Measurements from ENCODE around the gene MAPRE3. TPM values are rescaled to one million over a fixed set of nuclear protein-coding genes. Genes with fewer than 3 reads are reported as not detected.
A peak's percentile ranks its signal among the peaks of the same experiment; 100 is the strongest.

MAPRE3 gene
- total RNA-seq, 2 experiments from 2014 or later: 2.7 TPM

- CTCF ChIA-PET: no interaction called here
- DNase-seq: no peak
- no peaks in the 10 kb centered on the region for H3K9me3 Mint-ChIP-seq
- no peak overlapping the region for H3K27ac Mint-ChIP-seq
- POLR2A ChIA-PET: interaction anchor here (1.6 to 5.8 kb wide), 2 partner anchors 9 kb away, joined by 3 to 27 read pairs; partner anchors contain the start of gene TMEM214
- peaks cover 60% of the 10 kb centered on the region for H3K36me3 Mint-ChIP-seq (ENCODE audit: low read depth)
- peaks cover 11% of the 10 kb centered on the region for H3K4me1 Mint-ChIP-seq
- no peak overlapping the region for H3K4me3 Mint-ChIP-seq
- H3K27me3 Mint-ChIP-seq: no peaks in the 10 kb centered on the region
Observed at GRCh38 chr2:27042159-27042661, 71.8 kb downstream of the MAPRE3 start.

DNA sequence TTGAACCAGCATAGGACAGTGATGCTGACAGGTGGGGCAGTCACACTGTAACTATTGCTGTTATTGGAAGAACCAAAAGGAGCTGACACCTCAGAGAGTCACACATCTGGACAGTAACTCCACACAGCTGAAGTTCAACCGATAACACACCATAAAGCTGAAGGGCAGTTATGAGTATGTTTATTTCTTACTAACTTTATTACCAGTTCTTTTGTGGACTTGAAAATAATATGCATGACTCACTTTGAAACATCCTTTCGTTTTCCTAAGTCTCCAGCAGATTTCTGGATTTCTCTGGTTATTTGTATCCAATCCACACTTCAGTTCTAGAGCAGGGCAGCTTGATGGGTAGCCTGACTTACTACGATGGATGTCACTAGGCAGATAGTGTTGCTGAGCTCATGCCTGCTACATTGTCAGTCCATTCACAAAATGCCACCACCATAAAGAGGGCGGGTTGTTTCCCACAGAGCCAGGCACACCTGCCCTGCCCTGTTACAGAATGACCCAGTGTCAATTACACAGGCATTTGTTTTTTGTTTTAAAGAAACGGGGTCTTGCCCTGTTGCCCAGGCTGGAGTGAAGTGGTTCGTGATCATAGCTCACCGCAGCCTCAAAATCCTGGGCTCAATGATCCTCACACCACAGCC is 72.7 kb downstream of the MAPRE3 start:
- Mint-ChIP-seq H3K27ac (no peak overlapping the region), H3K36me3 (ENCODE audit: low read depth) (peaks cover 52% of the 10 kb centered on the region), H3K4me1 (peaks cover 13% of the 10 kb centered on the region), H3K27me3 (no peaks in the 10 kb centered on the region), H3K9me3 (no peaks in the 10 kb centered on the region), H3K4me3 (no peak overlapping the region)
- DNase-seq: no peak
- ChIA-PET POLR2A (interaction anchor here (1.6 to 5.8 kb wide), 2 partner anchors 8 to 10 kb away, joined by 3 to 27 read pairs; partner anchors contain the start of gene TMEM214), CTCF (no interaction called here)

GRCh38 chr2:27049422-27050280 is 79.2 kb downstream of the MAPRE3 start:
- ChIA-PET POLR2A (interaction anchor here (0.6 to 12.8 kb wide), 11 partner anchors 11 to 1821 kb away, joined by 3 to 196 read pairs (median 14); partner anchors contain the start of genes ATRAID, KHK, OST4 and PREB), CTCF (interaction anchor here (0.6 to 3.6 kb wide), 9 partner anchors 13 to 253 kb away, joined by 3 to 18 read pairs (median 11); partner anchors contain the start of genes OST4 and TMEM214)
- H3K36me3 Mint-ChIP-seq (ENCODE audit: low read depth): peaks cover 24% of the 10 kb centered on the region
- peak overlapping the region; percentile 97 for H3K27ac Mint-ChIP-seq
- no peaks in the 10 kb centered on the region for H3K9me3 Mint-ChIP-seq
- peaks cover 5% of the 10 kb centered on the region for H3K27me3 Mint-ChIP-seq
- peaks cover 28% of the 10 kb centered on the region for H3K4me1 Mint-ChIP-seq
- peak overlapping the region; percentile 98 for H3K4me3 Mint-ChIP-seq
- DNase-seq: peak; percentile 56

DNA sequence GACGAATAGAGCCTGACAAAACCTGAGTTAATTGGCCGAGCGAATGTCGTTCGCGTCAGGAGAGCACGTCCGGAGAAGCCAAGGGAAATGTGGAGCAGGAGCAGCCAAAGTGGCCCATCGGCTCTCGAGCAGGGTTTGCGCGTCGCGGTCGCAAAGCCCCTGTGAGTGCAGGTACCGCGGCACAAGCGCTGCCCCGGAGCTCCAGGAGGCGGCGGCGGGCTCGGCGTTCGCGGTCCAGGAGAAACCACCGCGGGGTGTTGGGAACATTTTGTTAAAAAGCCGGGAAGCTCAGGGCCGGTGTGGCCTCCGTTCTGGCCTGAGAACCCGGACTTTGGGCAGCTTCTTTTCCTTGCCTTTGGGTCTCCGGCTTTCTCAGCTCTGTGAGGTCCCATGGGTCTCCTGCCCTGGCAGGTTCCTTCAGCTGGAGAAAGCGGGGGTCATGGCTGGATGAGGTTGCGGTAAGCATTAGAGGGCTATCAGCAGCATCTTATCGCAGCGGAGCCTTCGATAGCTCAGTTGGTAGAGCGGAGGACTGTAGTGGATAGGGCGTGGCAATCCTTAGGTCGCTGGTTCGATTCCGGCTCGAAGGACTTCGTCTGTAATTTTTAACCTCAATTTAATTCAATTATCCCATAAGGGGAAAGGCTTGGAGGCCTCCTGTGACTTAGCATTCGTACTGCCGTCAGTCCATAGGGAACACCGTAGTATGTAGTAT is 80.0 kb downstream of the MAPRE3 start:
- Mint-ChIP-seq H3K27me3 (peaks cover 5% of the 10 kb centered on the region), H3K9me3 (no peaks in the 10 kb centered on the region), H3K4me1 (peaks cover 28% of the 10 kb centered on the region), H3K36me3 (ENCODE audit: low read depth) (peaks cover 29% of the 10 kb centered on the region), H3K27ac (peak overlapping the region; percentile 97), H3K4me3 (peak overlapping the region; percentile 98)
- ChIA-PET POLR2A (interaction anchor here (0.6 to 12.8 kb wide), 21 partner anchors 8 to 1820 kb away, joined by 3 to 196 read pairs (median 4); partner anchors contain the start of genes ATRAID, GTF3C2, KHK and MPV17), CTCF (interaction anchor here (1.0 to 3.6 kb wide), 11 partner anchors 14 to 253 kb away, joined by 3 to 18 read pairs (median 10); partner anchors contain the start of genes OST4 and TMEM214)
- DNase-seq: peak; percentile 95

GRCh38 chr2:27050996-27051901 is 80.8 kb downstream of the MAPRE3 start, which contains the start of gene AGBL5:
Gene AGBL5, plus strand, starts transcription at chr2:27051668. Its CDS starts 1,291 bp downstream, at chr2:27052959.
- Mint-ChIP-seq H3K4me3 (peak within 1 kb of the TSS; percentile 98), H3K27ac (peak within 1 kb of the TSS; percentile 97), H3K27me3 (peaks cover 5% of the 10 kb centered on the region), H3K36me3 (ENCODE audit: low read depth) (peaks cover 34% of the 10 kb centered on the region), H3K4me1 (peaks cover 28% of the 10 kb centered on the region), H3K9me3 (no peaks in the 10 kb centered on the region)
- CTCF ChIA-PET: interaction anchor here (0.6 to 3.6 kb wide), 13 partner anchors 15 to 252 kb away, joined by 3 to 18 read pairs (median 8); partner anchors contain the start of genes OST4 and TMEM214
- POLR2A ChIA-PET: interaction anchor here (0.6 to 12.8 kb wide), 24 partner anchors 9 to 1819 kb away, joined by 3 to 196 read pairs (median 4); partner anchors contain the start of genes ABHD1, ATRAID, CAD and GTF3C2
- DNase-seq: peak; percentile 97

GRCh38 chr2:27051902-27052645 is 81.6 kb downstream of the MAPRE3 start:
- no peaks in the 10 kb centered on the region for H3K9me3 Mint-ChIP-seq
- H3K4me3 Mint-ChIP-seq: peak overlapping the region; percentile 98
- CTCF ChIA-PET: interaction anchor here (1.3 to 3.6 kb wide), 7 partner anchors 16 to 33 kb away, joined by 3 to 18 read pairs (median 11); partner anchors contain the start of genes OST4 and TMEM214
- DNase-seq: no peak
- peaks cover 28% of the 10 kb centered on the region for H3K4me1 Mint-ChIP-seq
- H3K36me3 Mint-ChIP-seq (ENCODE audit: low read depth): peaks cover 36% of the 10 kb centered on the region
- POLR2A ChIA-PET: interaction anchor here (0.6 to 12.8 kb wide), 18 partner anchors 10 to 358 kb away, joined by 3 to 196 read pairs (median 6); partner anchors contain the start of genes ABHD1, ATRAID, CAD and GTF3C2
- peak overlapping the region; percentile 73 for H3K27ac Mint-ChIP-seq
- peaks cover 5% of the 10 kb centered on the region for H3K27me3 Mint-ChIP-seq

- H3K4me1 Mint-ChIP-seq: peaks cover 26% of the 10 kb centered on the region
- H3K36me3 Mint-ChIP-seq (ENCODE audit: low read depth): peaks cover 40% of the 10 kb centered on the region
- H3K27ac Mint-ChIP-seq: no peak overlapping the region
- POLR2A ChIA-PET: interaction anchor here (8.3 to 12.8 kb wide), 2 partner anchors 17 to 32 kb away, joined by 107 to 196 read pairs; partner anchors contain the start of genes KHK and OST4
- no peaks in the 10 kb centered on the region for H3K9me3 Mint-ChIP-seq
- CTCF ChIA-PET: interaction anchor here (0.8 kb wide), 1 partner anchor 248 kb away, joined by 3 read pairs; no protein-coding TSS in a partner anchor
- DNase-seq: no peak
- peak overlapping the region; percentile 45 for H3K4me3 Mint-ChIP-seq
- peaks cover 5% of the 10 kb centered on the region for H3K27me3 Mint-ChIP-seq
Observed at GRCh38 chr2:27053321-27053720, 82.9 kb downstream of the MAPRE3 start.

- H3K27ac Mint-ChIP-seq: no peak overlapping the region
- no peak overlapping the region for H3K4me3 Mint-ChIP-seq
- peaks cover 5% of the 10 kb centered on the region for H3K27me3 Mint-ChIP-seq
- ChIA-PET POLR2A (interaction anchor here (8.3 to 12.8 kb wide), 2 partner anchors 17 to 32 kb away, joined by 107 to 196 read pairs; partner anchors contain the start of genes KHK and OST4), CTCF (interaction anchor here (0.6 to 0.8 kb wide), 2 partner anchors 248 to 544 kb away, joined by 3 to 4 read pairs; no protein-coding TSS in a partner anchor)
- H3K4me1 Mint-ChIP-seq: peaks cover 26% of the 10 kb centered on the region
- H3K36me3 Mint-ChIP-seq (ENCODE audit: low read depth): peaks cover 43% of the 10 kb centered on the region
- no peaks in the 10 kb centered on the region for H3K9me3 Mint-ChIP-seq
- DNase-seq: no peak
Observed at GRCh38 chr2:27053776-27054175, 83.3 kb downstream of the MAPRE3 start.

GRCh38 chr2:27054721-27055120 is 84.3 kb downstream of the MAPRE3 start:
- Mint-ChIP-seq H3K27me3 (peaks cover 5% of the 10 kb centered on the region), H3K36me3 (ENCODE audit: low read depth) (peaks cover 52% of the 10 kb centered on the region), H3K27ac (no peak overlapping the region), H3K4me1 (peaks cover 21% of the 10 kb centered on the region), H3K9me3 (no peaks in the 10 kb centered on the region), H3K4me3 (no peak overlapping the region)
- DNase-seq: no peak
- POLR2A ChIA-PET: interaction anchor here (8.3 to 12.8 kb wide), 2 partner anchors 16 to 31 kb away, joined by 107 to 196 read pairs; partner anchors contain the start of genes KHK and OST4
- CTCF ChIA-PET: interaction anchor here (1.4 kb wide), 1 partner anchor 33 kb away, joined by 3 read pairs; no protein-coding TSS in a partner anchor

DNA sequence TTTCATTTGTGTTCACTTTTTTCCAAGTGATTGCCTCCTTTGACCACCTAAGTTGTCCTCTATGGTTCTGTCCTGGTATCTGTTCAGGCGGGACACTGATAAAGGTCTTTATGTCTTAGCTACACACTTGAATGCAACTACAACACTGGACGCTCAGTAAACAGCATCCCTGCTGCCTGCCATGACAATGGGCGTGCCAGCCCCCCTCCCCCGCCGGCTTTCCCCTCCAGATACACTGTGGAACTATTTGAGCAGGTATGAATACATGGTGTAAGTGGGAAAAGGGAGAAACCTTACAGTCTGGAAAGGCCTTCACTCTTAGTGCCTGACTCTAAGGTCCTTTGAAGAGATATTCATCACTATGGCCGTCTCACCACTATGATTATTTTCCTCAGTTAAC is 86.7 kb downstream of the MAPRE3 start:
- H3K4me1 Mint-ChIP-seq: peaks cover 9% of the 10 kb centered on the region
- H3K27ac Mint-ChIP-seq: no peak overlapping the region
- peaks cover 49% of the 10 kb centered on the region for H3K36me3 Mint-ChIP-seq (ENCODE audit: low read depth)
- no peak for DNase-seq
- H3K4me3 Mint-ChIP-seq: no peak overlapping the region
- ChIA-PET POLR2A (interaction anchor here (8.3 to 12.8 kb wide), 2 partner anchors 13 to 29 kb away, joined by 107 to 196 read pairs; partner anchors contain the start of genes KHK and OST4), CTCF (no interaction called here)
- no peaks in the 10 kb centered on the region for H3K9me3 Mint-ChIP-seq
- H3K27me3 Mint-ChIP-seq: no peaks in the 10 kb centered on the region

Measured in activated CD4-positive, alpha-beta memory T cell treated with anti-CD3 and anti-CD28 coated beads, Interleukin-2, amount 10 ng/mL, durations not matched to agents 7 days and 5 days (primary cell).